ENCODE measurements around the gene QKI. TPM values are rescaled to one million over a fixed set of nuclear protein-coding genes. Genes with fewer than 3 reads are reported as not detected.

The QKI gene
- total RNA-seq, 1 experiment from 2014 or later, result 64.3 TPM

GRCh38 chr6:163397326-163397725 is 17.2 kb upstream of the QKI start:
- Histone ChIP-seq H3K27ac (ENCODE audit: low read length) (no peak overlapping the region), H3F3A (ENCODE audit: low read length, unreplicated experiment) (no peaks in the 10 kb centered on the region), H3K36me3 (ENCODE audit: low read depth, low read length) (no peaks in the 10 kb centered on the region), H3K9me3 (ENCODE audit: low read length) (no peaks in the 10 kb centered on the region), H3K27me3 (ENCODE audit: low read length) (no peaks in the 10 kb centered on the region), H4K20me1 (ENCODE audit: low read length) (no peaks in the 10 kb centered on the region), H3K4me3 (ENCODE audit: low read length) (no peak overlapping the region; the same call in 1 of the 2 replicates), H3K79me2 (ENCODE audit: low read length) (no peaks in the 10 kb centered on the region), H3K9me2 (replicated peaks; ENCODE audit: low read length) (no peaks in the 10 kb centered on the region), H3K4me1 (ENCODE audit: insufficient read depth, low read length) (peaks cover 23% of the 10 kb centered on the region), H2AFZ (ENCODE audit: low read length) (peak overlapping the region; percentile 98), H3K9ac (ENCODE audit: low read length) (no peak overlapping the region), H3K4me2 (ENCODE audit: low read length) (0 out of 2 replicates have a peak overlapping the region, but pooled peaks have one; percentile 81)
- ATAC-seq (no peak), DNase-seq (no peak)
- ChIA-PET POLR2A (ENCODE audit: unreplicated experiment) (no interaction called here), CTCF (no interaction called here)
- no TSS peak for BruUV-seq (replicated peaks)
- TF ChIP-seq EZH2phosphoT487 (IDR thresholded peaks at IDR 0.05; ENCODE audit: borderline replicate concordance, low read length), result no peak
- TF ChIP-seq CTCF (conservative IDR thresholded peaks at IDR 0.05; ENCODE audit: low read depth, low read length), result no peak
- TF ChIP-seq EZH2 (IDR thresholded peaks at IDR 0.05; ENCODE audit: low read length, unreplicated experiment), result no peak
- intact Hi-C loops (cut with micrococcal nuclease), result no loop called here

- intact Hi-C loops (cut with micrococcal nuclease), result no loop called here
- DNase-seq (no peak), ATAC-seq (no peak)
- no TSS peak for BruUV-seq (replicated peaks)
- TF ChIP-seq EZH2 (IDR thresholded peaks at IDR 0.05; ENCODE audit: low read length, unreplicated experiment) (no peak), CTCF (conservative IDR thresholded peaks at IDR 0.05; ENCODE audit: low read depth, low read length) (no peak), EZH2phosphoT487 (IDR thresholded peaks at IDR 0.05; ENCODE audit: borderline replicate concordance, low read length) (no peak)
- H3K4me1 ChIP-seq (ENCODE audit: insufficient read depth, low read length), result peaks cover 15% of the 10 kb centered on the region
- H3K9me2 ChIP-seq (replicated peaks; ENCODE audit: low read length), result no peaks in the 10 kb centered on the region
- no peaks in the 10 kb centered on the region for H3K9me3 ChIP-seq (ENCODE audit: low read length)
- CTCF ChIA-PET, result no interaction called here
- no peak overlapping the region for H3K4me2 ChIP-seq (ENCODE audit: low read length)
- no peaks in the 10 kb centered on the region for H3K27me3 ChIP-seq (ENCODE audit: low read length)
- no peaks in the 10 kb centered on the region for H3K36me3 ChIP-seq (ENCODE audit: low read depth, low read length)
- no peak overlapping the region for H3K9ac ChIP-seq (ENCODE audit: low read length)
- H2AFZ ChIP-seq (ENCODE audit: low read length), result no peak overlapping the region
- POLR2A ChIA-PET (ENCODE audit: unreplicated experiment), result no interaction called here
- no peaks in the 10 kb centered on the region for H4K20me1 ChIP-seq (ENCODE audit: low read length)
- H3F3A ChIP-seq (ENCODE audit: low read length, unreplicated experiment), result no peaks in the 10 kb centered on the region
- no peak overlapping the region for H3K4me3 ChIP-seq (ENCODE audit: low read length)
- no peaks in the 10 kb centered on the region for H3K79me2 ChIP-seq (ENCODE audit: low read length)
- no peak overlapping the region for H3K27ac ChIP-seq (ENCODE audit: low read length)
These were observed 16.4 kb upstream of the QKI start for GRCh38 chr6:163398115-163398514.

- no peak for DNase-seq
- no peak for ATAC-seq
- Histone ChIP-seq H3K9me2 (replicated peaks; ENCODE audit: low read length) (no peaks in the 10 kb centered on the region), H3K27me3 (ENCODE audit: low read length) (no peaks in the 10 kb centered on the region), H3K4me2 (ENCODE audit: low read length) (no peak overlapping the region), H3K9ac (ENCODE audit: low read length) (no peak overlapping the region), H3K4me3 (ENCODE audit: low read length) (no peak overlapping the region), H4K20me1 (ENCODE audit: low read length) (no peaks in the 10 kb centered on the region), H2AFZ (ENCODE audit: low read length) (no peak overlapping the region), H3K79me2 (ENCODE audit: low read length) (no peaks in the 10 kb centered on the region), H3K36me3 (ENCODE audit: low read depth, low read length) (no peaks in the 10 kb centered on the region), H3K9me3 (ENCODE audit: low read length) (no peaks in the 10 kb centered on the region), H3F3A (ENCODE audit: low read length, unreplicated experiment) (no peaks in the 10 kb centered on the region), H3K27ac (ENCODE audit: low read length) (no peak overlapping the region), H3K4me1 (ENCODE audit: insufficient read depth, low read length) (peaks cover 9% of the 10 kb centered on the region)
- no peak for TF ChIP-seq EZH2 (IDR thresholded peaks at IDR 0.05; ENCODE audit: low read length, unreplicated experiment)
- no peak for TF ChIP-seq CTCF (conservative IDR thresholded peaks at IDR 0.05; ENCODE audit: low read depth, low read length)
- TF ChIP-seq EZH2phosphoT487 (IDR thresholded peaks at IDR 0.05; ENCODE audit: borderline replicate concordance, low read length), result no peak
- no TSS peak for BruUV-seq (replicated peaks)
- ChIA-PET POLR2A (ENCODE audit: unreplicated experiment) (no interaction called here), CTCF (no interaction called here)
- intact Hi-C loops (cut with micrococcal nuclease), result no loop called here
These were observed 15.7 kb upstream of the QKI start for GRCh38 chr6:163398815-163399214.

Data from PC-3 (cell line).